HG03378 (cell line): ENCODE data around the gene ITIH4.

ENCODE experiments used
- ATAC-seq: cut with Tn5 transposase; IDR thresholded peaks from one replicate; pipeline ENCODE4 v1.9.1; 2021; ENCODE audit warnings: mild to moderate bottlenecking, moderate library complexity; ENCODE audit not compliant: unreplicated experiment

Gene ITIH4

DNA sequence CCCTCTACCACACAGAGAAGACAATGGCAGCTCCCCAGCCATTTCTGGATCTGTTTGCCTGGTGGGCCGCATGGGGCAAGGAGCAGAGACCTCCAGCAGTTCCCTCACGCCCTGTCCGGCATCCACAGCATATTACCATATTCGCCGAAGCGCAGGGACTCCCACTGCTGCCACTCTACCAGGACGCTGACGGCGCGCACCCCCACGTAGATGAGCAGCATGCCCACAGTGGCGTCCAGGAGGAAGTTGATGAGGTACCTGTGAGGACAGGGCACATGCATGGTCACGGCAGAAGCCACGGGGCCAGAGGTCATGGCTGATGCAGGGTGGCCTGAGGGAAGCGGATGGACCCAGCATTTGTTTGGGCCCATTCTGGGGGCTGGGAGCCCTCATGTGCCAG is 19.2 kb upstream of the ITIH4 start:
- ATAC-seq: no peak

DNA sequence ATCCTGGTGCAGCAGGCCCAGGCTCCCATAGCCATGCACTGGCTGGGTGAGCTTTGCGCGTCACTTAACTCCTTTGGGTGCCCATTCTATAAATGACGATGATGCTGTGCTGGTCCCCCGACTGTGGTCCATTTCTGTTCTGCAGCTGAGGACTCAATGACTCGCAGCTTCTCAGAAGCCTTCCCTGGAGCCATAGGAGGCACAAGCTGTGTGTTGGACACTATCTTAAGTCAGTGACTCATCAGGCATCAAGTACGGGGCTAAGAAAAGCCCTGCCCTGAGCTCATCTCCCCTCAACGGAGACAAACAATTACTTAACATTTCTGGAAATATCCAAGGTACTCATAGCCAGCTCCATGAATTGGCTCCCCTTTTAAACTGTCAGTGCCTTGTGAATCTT is 18.1 kb upstream of the ITIH4 start:
- no peak for ATAC-seq

DNA sequence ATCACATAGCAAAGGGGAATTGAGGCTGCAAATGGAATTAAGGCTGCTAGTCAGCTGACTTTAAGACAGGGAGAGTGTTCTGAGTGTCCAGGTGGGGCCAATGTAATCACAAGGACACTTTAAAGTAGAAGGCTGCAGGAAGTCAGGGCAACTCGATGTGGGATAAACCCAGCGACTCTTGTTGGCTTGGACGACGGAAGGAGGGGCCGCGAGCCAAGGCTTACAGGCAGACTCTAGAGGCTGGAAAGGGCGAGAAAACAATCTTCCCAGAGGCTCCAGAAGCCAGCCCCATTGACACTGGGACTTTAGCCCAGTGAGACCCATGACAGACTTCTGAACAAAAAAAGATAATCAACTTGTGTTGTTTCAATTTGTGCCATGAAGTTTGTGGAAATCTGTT is 17.3 kb upstream of the ITIH4 start:
- no peak for ATAC-seq

DNA sequence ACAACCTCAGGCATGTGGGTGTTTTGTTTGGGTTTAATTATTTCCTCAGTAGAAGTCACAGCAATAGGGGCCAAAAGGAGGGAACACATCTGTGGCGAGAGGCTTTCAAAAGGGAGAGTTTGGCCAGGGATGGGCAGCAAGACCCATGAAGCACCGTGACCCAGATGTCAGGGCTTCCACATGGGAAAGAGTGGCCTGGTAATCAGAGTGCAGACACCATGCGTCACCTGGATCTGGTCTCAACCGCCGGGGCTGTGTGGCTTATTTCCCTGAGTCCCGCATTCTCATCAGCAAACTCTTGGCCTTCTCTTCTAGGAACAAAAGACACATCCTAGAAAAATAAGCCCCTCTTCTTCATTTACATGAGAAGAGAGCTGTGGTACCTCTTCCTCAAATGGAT is 16.8 kb upstream of the ITIH4 start:
- no peak for ATAC-seq

DNA sequence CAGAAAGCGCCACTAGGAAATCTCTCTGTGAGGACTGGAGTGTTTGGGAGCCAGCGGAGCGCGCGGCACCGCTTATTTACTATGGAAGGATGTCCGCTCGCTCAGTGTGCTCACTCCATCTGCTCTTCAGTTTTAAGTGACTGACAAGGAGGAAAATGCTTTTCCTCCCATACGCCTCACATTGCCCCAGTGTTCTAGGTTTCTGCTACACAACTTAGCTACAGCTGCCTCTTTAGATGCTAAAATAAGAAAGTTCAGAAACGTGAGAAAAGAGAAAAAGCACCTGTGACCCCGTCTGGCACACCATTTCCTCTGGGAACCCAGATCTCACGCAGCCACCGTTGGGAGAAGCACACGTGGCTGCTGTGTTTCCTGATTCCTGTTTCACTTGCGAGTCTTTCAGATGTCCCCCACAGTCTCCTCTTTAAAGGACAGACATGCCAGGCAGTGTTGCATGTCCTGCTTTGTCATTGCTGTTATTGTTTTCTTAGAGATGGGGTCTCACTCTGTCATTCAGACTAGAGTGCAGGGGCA is 16.0 kb upstream of the ITIH4 start:
- no peak for ATAC-seq

DNA sequence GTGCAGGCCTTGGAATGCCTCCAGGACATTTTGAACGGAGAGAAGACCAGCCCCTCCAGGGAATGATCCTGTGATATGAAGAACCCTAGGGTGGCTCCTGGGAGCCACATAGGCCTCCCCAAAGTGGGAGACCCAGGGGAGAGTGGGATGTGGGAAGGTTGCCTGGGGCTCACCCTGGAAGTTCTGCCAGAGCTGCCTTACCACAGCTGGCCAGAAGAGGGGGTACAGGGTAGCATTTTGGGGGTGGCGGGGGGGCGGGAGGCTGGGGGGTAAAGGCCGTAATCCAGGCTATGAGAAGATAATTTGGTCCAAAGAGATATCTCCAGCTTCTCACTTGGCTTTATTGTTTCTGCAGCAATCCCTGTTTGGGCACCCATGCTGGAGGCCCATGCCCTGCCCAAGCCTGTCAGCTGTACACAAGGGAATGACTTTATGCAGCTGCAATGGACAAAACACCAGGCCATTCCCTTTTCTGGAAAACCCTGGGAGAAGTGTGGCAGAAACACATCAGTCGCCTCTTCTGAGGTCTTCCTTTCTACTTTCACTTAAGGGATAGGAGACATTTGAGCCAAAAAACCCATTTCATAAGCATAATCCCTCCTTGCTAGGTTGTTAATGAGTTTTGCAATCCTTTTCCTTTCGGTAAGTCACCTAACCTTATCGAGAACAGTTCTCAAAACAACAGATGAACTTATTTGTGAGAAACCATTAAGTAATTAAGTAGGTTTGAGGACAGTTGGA is 15.4 kb upstream of the ITIH4 start:
- no peak for ATAC-seq

DNA sequence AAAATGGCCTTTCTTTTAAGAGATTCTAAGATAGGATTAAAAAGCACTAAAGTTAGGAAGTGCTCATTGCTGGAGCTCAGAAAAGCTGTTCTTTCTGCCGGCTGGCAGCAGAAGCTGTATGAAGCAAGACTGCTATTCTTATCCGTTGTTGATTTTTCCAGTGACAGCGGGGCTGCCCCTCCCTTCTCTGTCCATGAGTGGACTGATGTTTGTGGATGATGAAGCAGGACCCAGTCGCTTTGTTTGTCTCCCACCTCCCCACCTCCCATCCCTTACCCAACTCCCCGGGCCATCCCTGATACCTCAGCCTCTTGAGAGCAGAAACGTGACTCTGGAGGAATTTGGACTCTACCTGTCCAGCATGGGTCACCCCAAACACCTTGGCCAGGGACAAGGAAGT is 14.7 kb upstream of the ITIH4 start:
- no peak for ATAC-seq

DNA sequence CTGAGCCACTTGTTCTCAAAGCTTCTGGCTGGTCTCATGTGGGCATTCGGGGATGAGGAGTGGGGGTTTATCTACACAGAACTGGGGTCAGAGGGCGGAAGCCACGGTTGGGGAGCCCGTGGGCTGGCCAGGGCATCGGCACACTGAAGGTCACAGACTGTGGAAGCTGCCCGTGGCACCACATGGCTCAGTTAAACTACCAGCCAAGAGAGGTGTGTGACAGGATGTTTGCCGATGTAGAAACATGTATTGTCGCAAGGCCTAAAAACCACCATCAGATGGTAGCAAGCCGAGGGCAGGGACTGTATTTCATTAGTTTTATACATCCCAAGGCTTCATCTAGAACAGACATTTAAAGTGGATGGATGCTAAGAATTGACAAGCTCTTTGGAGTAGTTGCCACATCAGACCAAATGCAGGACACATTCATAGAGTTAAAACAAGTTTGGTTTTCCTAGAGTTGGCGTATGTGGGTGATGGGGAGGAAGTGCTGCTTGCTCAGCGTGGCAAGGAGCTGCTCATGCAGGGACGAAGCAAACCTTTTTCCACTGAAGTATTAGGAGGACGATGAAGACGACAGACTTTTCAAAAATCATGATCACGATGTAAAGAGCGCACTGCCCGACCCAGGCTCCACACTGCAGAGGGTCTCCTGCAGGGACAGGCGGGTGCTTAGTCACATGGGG is 14.0 kb upstream of the ITIH4 start:
- ATAC-seq: no peak

DNA sequence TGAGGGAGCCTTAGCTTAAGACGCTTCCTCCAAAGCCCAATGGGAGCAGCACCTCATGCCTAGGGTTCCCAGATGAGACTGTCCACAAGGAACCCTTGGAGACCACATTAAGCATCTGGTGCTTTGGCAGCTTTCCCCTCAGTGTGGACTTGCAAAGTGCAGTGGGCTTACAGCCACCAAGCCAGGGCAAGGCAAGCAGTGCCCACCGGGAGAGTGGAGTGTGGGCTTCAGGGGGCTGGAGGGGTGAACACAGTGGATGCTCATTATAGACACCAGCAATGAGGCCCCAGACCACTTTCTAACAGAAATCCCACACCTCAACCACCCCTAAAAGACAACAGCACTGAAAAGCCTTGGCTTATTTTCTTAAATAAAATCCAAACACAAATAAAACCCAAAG is 13.4 kb upstream of the ITIH4 start:
- no peak for ATAC-seq

DNA sequence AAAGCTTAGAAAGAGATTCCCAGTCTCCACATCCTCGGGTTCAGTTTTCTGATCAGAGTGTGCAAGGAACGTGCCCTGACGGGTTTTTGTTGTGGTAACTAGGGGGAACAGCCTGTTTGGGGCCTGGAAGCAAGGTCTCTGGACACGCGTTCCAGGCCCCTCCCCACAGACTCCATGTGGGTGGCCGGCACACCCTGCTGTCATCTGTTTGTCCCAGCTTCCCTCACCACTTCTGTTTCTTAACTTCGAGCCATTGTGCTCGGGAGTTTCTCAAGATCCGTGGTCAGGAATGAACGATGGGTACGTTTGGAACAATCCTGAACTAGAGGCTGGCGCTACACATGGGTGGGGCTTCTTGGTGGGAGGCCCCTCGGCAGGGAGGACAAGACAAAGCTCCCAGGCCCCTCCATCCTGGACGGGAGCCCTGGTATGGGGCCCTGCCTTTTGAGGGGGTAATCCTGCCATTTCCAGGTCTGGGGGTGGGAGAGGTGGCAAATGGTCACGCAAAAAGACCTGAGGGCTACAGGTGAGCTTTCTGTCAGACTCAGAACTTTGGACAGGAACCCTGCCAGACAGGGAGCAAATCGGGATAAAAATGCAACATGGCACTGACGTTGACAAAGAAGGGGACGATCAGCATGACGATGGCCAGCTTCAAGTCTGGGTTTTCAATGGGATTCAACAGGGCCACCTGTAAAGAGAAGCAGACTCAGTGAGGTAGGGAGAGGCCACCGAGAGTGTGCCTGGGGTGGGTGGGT is 12.8 kb upstream of the ITIH4 start:
- ATAC-seq: no peak

DNA sequence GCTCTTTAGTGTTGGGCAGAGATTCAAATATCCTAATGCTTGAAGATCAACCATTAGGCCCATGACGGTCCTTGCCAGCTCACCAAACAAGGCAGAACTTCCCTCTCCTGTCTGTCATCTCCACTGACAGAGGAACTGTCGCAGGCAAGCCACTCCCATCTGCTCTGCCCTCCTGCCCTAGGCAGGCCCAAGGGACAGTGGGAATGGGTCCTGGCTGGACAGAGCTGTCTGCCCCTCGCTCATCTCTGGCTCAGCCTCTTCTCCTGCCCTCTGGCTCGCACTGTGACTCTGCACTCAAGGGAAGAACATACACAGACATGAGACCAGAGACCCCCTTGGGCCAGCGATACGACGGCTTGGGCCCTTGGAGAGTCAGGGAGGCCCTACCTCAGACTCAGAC is 12.0 kb upstream of the ITIH4 start:
- ATAC-seq: no peak

DNA sequence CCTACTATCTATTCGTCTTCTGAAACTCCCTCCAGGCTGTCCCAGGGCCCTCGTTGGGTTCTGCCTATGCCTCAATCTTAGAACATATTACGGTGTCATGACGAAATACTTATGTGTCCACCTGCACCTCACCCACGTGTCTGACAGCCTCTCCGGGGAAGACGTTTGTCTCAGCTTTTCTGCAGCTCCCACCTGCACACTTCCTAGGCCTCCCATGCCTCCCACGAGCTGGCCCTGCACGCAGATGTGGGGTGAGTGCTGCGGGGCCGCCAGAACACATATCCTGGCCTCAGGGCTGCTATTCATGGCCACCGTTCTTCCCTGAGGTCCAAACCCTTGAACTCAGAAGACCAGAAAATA is 11.5 kb upstream of the ITIH4 start:
- no peak for ATAC-seq

DNA sequence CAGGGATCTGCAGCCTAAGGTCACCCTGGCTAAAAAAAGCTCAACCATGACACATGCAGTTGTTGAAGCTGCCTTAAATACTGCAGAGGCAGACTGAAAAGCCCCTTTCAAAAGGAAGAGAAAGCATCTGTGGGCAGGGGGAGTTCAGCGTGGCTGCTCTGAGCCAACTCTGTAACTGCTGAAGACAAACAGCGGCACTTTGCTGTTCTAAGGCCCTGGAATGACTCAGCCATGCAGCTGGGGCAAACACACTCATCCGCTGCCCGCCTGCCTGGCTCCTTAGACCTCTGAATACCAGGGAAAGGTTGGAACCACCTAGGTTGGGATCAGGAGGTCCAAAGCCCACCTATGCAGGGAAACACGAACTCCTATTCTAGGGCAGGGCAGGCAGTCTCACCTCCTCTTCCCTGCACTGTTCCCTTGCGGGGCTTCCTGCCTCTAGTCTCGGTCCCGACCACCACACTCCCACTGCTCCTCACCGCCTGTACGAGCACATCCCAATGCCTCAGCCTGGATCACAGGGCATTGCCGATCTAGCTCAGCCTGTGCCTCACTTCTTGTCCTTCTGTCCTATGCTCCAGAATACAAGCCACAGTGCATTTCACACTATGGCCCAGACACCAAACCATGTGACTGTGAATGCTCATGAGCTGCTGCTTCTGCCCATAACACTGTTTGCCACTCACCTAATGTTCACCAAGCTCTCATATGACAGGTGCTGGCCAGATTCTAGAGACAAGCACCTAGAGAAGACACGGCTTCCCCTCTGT is 10.9 kb upstream of the ITIH4 start:
- no peak for ATAC-seq

DNA sequence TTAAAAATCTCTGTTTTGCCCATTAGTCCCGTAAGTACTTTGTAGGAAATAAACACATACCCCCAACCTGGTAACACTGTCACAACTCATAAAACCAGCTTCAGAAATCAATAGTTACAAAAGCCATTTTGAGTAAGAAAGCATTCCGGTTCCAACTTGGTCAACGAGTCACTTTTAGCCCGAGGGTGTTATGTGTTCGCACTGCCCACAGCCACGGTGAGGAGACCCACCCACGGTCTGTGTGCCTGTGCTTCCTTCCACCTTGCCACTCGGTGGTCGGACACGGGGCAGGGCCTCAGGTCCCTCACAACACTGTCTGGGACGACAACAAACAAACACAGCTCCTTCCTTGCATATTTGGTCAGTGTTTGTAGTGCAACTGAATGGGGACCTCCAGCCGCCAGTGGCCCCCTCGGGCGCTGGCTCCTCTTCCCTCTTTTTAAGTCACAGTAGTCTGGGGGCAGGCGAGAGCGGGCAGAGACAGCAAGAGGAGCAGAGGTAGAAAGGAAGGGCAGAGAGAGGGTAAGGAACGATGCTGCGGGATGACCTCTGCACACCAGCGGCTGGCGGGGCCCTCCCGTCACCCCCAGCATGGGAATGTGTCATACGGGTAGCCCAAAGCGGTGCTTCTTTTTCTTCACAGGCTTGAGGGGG is 9.5 kb upstream of the ITIH4 start:
- no peak for ATAC-seq

DNA sequence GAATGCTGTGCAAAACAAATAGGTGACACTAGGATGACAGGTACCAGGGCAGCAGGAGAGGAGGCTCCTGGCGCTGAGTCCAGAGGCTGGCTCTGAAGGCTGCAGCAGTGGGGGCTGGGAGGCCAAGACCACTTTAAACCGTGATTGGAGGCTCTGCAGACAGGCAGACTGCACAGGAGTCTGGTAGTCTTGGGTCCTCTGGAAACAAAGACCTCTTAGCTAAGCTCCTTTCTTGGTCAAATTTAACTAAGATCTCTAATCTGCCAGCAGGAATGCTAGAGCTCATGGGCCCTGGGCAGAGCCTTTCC is 8.8 kb upstream of the ITIH4 start:
- ATAC-seq: no peak

DNA sequence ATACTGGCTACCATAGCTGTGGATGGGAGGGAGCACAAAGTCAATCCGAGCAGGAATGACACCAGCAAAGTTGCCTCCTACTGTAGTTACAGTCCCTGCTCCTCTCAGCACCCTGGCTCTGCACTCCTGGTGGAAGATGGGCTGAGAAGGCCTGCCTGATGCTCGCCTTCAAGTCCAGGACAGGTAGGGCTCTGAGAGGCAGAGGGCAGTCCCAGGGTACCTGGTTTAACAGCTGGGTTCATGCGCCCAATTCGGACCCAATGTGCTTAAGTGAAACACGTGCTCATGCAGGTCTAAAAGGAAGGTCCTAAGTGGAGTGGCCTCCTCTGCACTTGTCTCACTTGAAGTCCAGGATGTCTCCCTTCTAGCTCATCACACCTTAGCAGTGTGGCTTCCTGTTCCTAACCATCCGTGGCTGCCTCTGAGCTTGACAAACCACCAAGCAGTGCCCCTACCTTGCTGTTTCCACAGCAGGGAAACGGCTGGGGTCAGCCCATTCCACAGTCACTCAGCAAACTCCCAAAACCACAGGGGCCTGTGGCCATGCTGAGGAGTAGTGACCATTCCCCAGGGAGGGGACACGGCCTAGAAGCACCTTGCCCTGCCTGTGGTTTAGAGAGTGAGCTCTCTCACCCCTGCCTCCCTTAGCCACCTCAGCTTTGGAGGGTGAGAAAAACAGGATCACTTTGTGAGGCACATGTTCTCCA is 8.2 kb upstream of the ITIH4 start:
- no peak for ATAC-seq

DNA sequence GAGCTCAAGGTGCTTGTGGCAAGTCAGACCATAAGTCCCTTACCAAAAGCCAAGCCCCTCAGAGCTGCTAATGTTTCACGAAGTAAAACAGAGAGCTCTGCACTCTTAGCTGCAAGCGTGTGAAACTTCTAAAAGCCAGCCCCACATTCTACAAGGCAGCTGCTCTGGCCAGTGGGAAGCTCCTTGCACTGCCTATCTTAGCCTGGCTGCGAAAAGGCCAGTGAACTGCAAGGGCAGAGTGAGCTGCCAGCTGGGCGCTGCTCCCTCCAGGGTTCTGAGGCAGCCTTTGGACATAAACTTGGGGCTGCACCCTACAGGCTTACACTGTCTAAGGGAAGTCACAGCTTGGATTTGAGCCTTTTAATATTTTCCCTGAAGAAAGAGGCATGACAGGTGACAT is 6.5 kb upstream of the ITIH4 start:
- no peak for ATAC-seq

DNA sequence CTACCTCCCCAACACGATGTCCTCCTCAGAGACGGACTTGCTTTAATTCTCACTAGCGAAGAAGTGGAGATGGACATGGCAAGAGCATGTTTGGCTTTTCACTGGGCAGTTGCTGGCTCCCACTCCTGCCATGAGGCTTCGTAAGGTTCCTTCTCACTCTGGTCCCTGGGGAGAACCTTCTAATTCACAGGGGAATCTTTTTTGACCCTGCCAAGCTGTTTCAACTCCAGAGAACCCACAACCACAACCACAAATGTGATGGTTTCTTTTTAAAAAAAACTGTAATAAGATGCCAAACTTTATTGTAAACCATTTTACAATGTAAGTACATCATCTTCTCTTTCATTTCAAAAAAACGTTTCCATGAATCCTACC is 6.0 kb upstream of the ITIH4 start:
- no peak for ATAC-seq

DNA sequence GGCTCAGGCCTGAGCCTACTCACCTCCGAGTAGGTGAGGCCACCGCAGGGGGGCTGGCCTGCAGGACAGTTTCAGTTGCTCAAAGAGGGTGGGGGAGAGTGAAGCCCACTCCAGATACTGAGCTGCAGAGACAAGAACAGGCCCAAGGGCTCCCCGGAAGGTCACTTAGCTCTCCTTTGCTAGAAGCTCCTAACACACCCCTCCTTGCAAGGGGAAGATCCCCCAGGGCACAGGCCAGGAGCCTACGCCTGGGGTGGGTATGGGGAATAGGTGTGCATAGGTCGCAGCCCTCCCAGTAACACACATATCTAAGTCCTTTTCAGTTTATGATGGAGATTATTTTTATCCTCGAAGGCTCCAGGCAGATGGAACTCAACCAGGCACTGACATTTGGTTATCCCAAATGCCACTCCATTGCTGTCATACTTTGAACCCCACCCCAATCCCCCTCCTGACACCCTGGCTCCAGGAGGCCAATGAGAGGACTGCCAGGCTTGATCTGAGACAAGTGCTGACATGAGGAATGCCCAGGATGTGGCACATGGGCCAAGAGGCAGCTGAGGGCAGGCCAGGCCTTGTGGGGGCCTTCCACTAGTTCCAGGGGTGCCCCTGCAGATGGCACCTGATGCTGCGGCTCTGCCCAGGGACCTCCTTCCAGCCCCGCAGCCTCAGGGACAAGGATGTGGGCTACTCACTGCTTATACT is 5.4 kb upstream of the ITIH4 start:
- ATAC-seq: no peak
